GM19455 (cell line): ENCODE results near the gene LRG1.
"Not testable (repeated sequence)": the region's sequence is repeated elsewhere in the genome, so short reads cannot be mapped to it uniquely, and the experiment has no call there.

Experiments used
- ATAC-seq: cut with Tn5 transposase; IDR thresholded peaks from one replicate; pipeline ENCODE4 v1.9.1; 2021; ENCODE audit not compliant: unreplicated experiment

The LRG1 gene

DNA sequence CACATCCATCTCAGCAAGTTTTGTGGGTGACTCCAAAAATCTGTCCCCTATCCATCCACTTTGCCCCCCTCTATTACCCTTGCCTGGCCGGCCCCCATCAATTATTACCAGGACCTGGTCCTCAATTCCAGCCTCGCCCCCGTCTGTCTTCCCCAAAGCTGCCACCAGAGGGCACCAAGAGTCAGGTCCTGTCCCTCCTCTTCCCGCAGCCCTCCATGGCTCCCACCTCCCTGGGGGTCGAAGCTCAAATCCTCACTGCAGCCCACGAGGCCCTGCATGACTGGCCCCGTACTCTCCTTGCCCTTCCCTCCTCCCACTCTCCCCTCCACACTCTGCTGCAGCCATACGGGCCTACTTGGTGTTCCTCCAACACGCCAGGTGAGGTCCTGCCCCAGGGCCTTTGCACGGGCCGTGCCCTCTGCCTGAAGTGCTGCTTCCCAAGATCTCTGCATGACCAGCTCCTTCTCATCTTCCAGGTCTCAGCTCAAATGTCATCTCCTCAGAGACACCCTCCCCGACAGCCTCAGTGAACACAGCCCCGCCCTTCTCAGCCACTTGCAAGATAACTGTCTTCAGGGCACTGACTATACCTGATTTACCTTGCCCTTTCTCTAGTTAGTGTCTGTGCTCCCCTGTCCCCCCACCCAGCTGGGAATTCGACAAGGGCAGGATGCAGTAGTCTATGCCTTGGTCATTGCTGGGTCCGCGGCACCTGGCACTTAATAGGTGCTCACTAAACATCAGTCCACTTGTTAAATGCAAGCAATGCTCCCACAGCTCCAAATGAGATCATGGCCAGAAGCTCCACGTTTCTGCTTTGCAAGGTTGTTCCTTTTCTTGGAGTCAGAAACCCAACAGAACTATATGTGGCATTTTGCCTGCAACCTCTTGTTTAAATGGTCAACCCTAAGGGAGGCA is 36.4 kb upstream of the LRG1 start:
- ATAC-seq = no peak

- no peak for ATAC-seq
These were observed 35.6 kb upstream of the LRG1 start for GRCh38 chr19:4575267-4576015.

GRCh38 chr19:4573682-4574081 is 33.8 kb upstream of the LRG1 start:
- no peak for ATAC-seq

DNA sequence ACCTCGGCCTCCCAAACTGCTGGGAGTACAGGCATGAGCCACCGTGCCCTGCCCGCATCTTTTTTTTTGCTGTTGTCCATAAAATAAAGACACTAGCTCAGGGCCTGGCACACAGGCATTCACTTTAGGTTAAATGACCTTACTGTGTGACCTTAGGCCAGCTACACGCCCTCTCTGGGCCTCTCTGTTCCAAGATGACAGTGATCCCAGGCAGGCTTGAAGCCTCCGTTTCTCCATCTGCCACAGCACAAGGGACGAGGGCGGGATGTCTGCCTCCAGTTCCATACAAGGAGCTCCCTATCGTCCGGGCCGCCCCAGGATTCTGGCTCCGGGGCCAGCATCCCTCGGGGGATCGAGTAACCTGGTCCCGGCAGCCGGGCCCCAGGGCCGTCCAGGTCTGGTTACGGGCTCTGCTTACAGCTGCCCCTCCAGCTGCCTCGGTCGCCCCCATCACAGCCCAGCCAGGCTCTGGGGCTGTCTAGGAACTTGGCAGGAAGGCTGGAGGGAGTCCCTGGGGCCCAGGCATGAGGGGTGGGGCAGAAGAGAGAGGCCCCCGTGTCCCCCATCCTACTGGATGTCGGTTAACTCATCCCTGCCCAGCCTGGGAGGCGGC is 31.6 kb upstream of the LRG1 start:
- no peak for ATAC-seq

GRCh38 chr19:4570916-4571304 is 31.1 kb upstream of the LRG1 start:
- ATAC-seq = no peak

GRCh38 chr19:4570402-4570801 is 30.6 kb upstream of the LRG1 start:
- no peak for ATAC-seq

GRCh38 chr19:4568886-4569285 is 29.1 kb upstream of the LRG1 start:
- ATAC-seq = no peak

DNA sequence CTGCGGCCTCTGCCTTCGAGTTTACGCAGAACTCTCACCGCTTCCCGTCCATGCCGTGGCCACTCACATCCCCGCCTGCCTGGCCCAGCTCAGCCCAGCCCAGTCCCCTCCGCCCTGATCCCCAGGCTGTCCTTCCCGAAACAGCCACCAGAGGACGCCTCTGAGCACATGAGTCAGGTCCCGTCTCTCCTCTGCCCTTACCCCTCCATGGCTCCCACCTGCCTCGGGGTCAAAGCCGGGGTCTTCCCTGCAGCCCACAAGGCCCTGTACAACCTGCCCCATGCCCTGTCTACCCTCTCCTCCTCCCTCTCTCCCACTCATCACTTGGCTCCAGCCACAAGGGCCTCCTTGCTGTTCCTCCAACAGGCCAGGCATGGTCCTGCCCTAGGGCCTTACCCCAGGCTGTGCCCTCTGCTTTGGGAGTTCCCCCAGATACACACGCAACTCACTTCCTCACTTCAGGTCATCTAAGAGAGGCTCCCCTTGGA is 27.8 kb upstream of the LRG1 start:
- no peak for ATAC-seq

DNA sequence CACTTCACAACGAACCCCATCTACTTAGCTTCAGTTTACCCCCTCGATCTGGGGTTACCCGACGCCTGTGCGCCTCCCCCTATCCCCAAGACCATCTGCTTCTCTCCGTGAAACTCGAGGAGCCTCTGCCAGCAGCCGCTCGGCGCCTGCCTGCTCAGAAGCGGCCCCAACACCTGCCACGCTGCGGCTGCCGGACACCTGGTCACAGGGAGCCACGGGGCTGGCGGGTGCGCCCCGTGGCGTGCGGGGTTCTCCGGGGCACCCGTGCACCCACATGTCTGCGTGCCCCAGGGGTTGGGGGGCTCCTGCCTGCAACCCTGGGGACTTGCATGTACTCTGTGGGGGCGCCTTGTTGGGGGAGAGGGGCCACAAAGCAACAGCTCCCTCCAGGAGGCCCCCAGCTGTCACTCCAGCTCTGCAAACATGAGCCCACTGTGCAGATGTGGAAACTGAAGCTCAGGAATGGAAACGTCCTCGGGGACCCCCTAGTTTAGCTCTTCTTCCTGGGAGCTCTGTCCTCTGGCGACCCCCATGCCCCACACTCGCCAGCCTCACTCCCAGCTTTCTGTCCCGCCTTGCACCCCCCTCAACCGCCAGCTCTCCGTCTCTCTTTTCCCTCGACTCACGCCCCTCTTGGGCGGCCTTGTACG is 26.7 kb upstream of the LRG1 start:
- no peak for ATAC-seq

DNA sequence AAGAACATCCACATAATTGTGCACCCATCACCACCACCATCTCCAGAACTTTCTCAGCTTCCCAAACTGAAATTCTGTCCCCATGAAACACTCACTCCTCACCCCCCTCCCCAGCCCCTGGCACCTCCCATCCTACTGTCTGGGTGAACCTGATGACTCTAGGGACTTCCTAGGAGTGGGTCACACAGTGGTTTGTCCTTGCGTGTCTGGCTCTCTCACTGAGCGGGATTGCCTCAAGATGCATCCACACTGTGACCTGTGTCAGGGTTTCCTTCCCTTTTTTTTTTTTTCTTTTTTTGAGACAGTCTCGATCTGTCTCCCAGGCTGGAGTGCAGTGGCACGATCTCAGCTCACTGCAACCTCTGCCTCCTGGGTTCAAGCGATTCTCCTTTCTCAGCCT is 23.7 kb upstream of the LRG1 start:
- not testable (repeated sequence) for ATAC-seq

GRCh38 chr19:4562085-4562484 is 22.2 kb upstream of the LRG1 start:
- ATAC-seq = not testable (repeated sequence)

DNA sequence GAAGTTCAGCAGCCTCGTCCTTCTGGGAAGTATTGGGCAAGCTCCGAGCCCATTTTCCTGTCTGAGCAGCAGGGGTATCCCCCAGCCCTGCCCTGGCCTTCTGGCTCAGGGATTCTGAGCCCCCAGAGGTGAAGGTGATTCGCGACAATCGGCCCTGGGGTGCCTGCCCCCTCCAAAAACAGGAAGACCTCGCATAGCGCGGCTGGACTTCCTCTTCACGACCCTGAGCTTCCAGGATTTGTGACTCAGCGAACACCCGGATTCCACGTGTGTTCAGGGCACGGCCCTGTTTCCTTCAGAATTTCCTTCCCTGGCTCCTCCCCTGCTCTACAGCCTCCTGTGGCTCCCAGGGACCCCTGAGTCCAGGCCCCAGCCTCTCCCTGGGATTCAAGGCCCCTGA is 19.7 kb upstream of the LRG1 start, which contains the start of gene SEMA6B:
TSS of gene SEMA6B (minus strand) at position 116 of the 400 bp plus-strand sequence. CDS start 1,227 bp downstream, outside the sequence.
- ATAC-seq = no peak

GRCh38 chr19:4557971-4558941 is 18.4 kb upstream of the LRG1 start:
- ATAC-seq = no peak

GRCh38 chr19:4557144-4557970 is 17.5 kb upstream of the LRG1 start:
- ATAC-seq = no peak

DNA sequence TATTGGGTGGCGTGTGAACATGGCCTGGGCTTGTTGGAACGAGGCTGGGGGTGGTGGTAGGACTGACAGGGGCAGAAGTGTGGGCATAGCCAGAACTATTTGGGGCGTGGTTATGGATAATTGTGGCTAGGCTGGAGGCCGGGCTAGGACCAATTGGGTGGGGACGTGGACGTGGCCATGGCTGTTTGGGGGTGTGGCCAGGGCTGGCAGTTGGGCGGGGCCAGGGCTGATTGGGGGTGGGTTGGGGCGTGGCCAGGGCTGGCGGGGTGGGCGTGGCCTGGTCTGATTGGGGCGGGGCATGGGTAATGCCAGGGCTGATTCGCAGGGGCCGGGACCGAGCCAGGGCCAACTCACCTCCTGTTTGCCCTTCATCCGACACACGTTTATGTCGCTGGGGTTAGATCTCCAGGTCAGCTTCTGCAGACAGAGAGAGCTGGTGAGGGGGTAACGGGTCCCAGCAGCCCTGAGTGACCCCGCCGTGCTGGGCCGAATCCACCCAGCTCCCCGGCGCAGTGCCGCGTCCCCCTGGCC is 16.8 kb upstream of the LRG1 start:
- no peak for ATAC-seq

GRCh38 chr19:4555657-4556561 is 16.1 kb upstream of the LRG1 start:
- ATAC-seq = no peak

DNA sequence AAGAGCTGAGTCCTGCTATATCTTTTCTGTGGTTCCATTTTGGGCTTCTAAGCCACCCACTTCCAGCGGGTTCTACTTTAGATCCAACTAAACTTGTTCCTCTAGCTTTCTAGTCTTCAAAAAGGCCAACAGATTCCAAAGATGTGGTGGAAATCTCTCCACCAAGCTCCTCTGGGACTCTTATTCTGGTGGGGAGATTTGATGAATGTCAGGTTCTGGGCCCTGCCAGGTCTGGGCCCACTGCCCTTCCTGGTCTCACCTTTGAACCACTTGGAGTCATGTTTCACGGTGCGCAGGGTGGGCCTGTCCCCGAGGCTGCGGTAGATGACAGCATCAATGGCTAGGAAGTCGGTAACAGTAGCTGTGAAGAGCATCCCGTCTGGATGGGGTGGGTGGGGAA is 14.9 kb upstream of the LRG1 start:
- ATAC-seq = no peak

DNA sequence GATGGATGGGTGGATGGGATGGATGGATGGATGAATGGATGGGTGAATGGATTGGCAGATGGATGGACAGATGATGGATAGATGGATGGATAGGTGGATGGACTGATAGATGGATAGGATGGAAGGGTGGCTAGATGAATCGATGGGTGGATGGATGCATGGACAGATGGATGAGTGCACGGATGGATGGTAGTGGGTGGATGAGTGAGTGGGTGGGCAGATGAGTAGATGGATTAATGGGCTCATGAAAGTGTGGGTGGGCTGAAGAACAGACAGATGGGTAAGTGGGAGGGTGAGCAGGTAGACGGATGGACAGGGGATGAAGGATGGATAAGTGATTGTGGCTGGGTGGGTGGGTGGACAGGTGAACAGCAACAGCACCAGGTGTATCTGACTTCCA is 13.9 kb upstream of the LRG1 start:
- ATAC-seq = no peak
